H9 (cell line): Measurements from ENCODE around the gene MRPL34. TPM values are rescaled to one million over a fixed set of nuclear protein-coding genes. Genes with fewer than 3 reads are reported as not detected.

Experiments
- DNase-seq: peaks from one replicate; pipeline ENCODE4 v3.0.0-alpha.2; 2017
- H2AFZ ChIP-seq: one replicate; pipeline ENCODE4 v1.6.1; 2013; ENCODE audit warnings: mild to moderate bottlenecking, low read length, control low read depth, moderate library complexity
- H2AK5ac ChIP-seq: 2 replicates; pipeline ENCODE4 v1.6.1; 2013; ENCODE audit warnings: low read length, control low read depth, mixed read lengths; ENCODE audit not compliant: insufficient read length
- H2BK120ac ChIP-seq: one replicate; pipeline ENCODE4 v1.6.1; 2013; ENCODE audit warnings: low read depth, mild to moderate bottlenecking, low read length, control low read depth, inconsistent platforms; ENCODE audit not compliant: poor library complexity, severe bottlenecking
- H2BK12ac ChIP-seq: 2 replicates; pipeline ENCODE4 v1.6.1; 2013; ENCODE audit warnings: low read length, control low read depth, mixed read lengths, low read depth; ENCODE audit not compliant: insufficient read length
- H2BK15ac ChIP-seq: 2 replicates; pipeline ENCODE4 v1.6.1; 2013; ENCODE audit warnings: low read depth, low read length, control low read depth
- H2BK20ac ChIP-seq: one replicate; pipeline ENCODE4 v1.6.1; 2013; ENCODE audit warnings: low read depth, mild to moderate bottlenecking, low read length, control low read depth, inconsistent platforms; ENCODE audit not compliant: poor library complexity, severe bottlenecking
- H2BK5ac ChIP-seq: 2 replicates; pipeline ENCODE4 v1.6.1; 2013; ENCODE audit warnings: low read length, control low read depth, mixed read lengths; ENCODE audit not compliant: insufficient read length
- H3K14ac ChIP-seq: 2 replicates; pipeline ENCODE4 v1.6.1; 2013; ENCODE audit warnings: low read length, control low read depth; ENCODE audit not compliant: insufficient read depth
- H3K18ac ChIP-seq: 2 replicates; pipeline ENCODE4 v1.6.1; 2013; ENCODE audit warnings: low read depth, mild to moderate bottlenecking, mixed read lengths, low read length, control low read depth; ENCODE audit not compliant: insufficient read length
- H3K23ac ChIP-seq: 2 replicates; pipeline ENCODE4 v1.6.1; 2013; ENCODE audit warnings: low read length, control low read depth, mixed read lengths, low read depth; ENCODE audit not compliant: insufficient read length
- H3K23me2 ChIP-seq: 2 replicates; pipeline ENCODE4 v1.6.1; 2013; ENCODE audit warnings: low read depth, mild to moderate bottlenecking, mixed read lengths, low read length, control low read depth; ENCODE audit not compliant: insufficient read length, poor library complexity, severe bottlenecking
- H3K27ac ChIP-seq: 2 replicates; pipeline ENCODE4 v1.5.1; 2013; ENCODE audit warnings: low read length, control low read depth, mixed read lengths, low read depth; ENCODE audit not compliant: insufficient read length
- H3K27me3 ChIP-seq: 2 replicates; pipeline ENCODE4 v1.6.1; 2013; ENCODE audit warnings: low read length, control low read depth, inconsistent platforms; ENCODE audit not compliant: insufficient read depth
- H3K4ac ChIP-seq: 2 replicates; pipeline ENCODE4 v1.6.1; 2013; ENCODE audit warnings: low read depth, mild to moderate bottlenecking, control low read depth, inconsistent platforms, low read length, moderate library complexity
- H3K4me1 ChIP-seq: 2 replicates; pipeline ENCODE4 v1.6.1; 2013; ENCODE audit warnings: low read length, control low read depth, inconsistent platforms; ENCODE audit not compliant: insufficient read depth
- H3K4me2 ChIP-seq: 2 replicates; pipeline ENCODE4 v1.6.1; 2013; ENCODE audit warnings: low read length, control low read depth, mixed read lengths; ENCODE audit not compliant: insufficient read length, insufficient read depth
- H3K56ac ChIP-seq: 2 replicates; pipeline ENCODE4 v1.6.1; 2013; ENCODE audit warnings: low read depth, mild to moderate bottlenecking, mixed read lengths, low read length, control low read depth; ENCODE audit not compliant: insufficient read length
- H3K79me1 ChIP-seq: 2 replicates; pipeline ENCODE4 v1.6.1; 2013; ENCODE audit warnings: low read depth, mild to moderate bottlenecking, moderate library complexity, low read length, control low read depth, inconsistent platforms; ENCODE audit not compliant: insufficient read depth, poor library complexity, severe bottlenecking
- H3K79me2 ChIP-seq: 2 replicates; pipeline ENCODE4 v1.6.1; 2013; ENCODE audit warnings: low read length, control low read depth, inconsistent platforms; ENCODE audit not compliant: insufficient read depth
- H3K9ac ChIP-seq: 2 replicates; pipeline ENCODE4 v1.6.1; 2013; ENCODE audit warnings: low read length, control low read depth, mixed read lengths; ENCODE audit not compliant: insufficient read length; ENCODE audit errors: extremely low read depth
- H3K9me3 ChIP-seq: one replicate; pipeline ENCODE4 v1.6.1; 2013; ENCODE audit warnings: low read depth, low read length, inconsistent platforms; ENCODE audit not compliant: control insufficient read depth
- H3T11ph ChIP-seq: one replicate; pipeline ENCODE4 v1.6.1; 2013; ENCODE audit warnings: mild to moderate bottlenecking, low read length, control low read depth, inconsistent platforms
- H4K20me1 ChIP-seq: one replicate; pipeline ENCODE4 v1.6.1; 2013; ENCODE audit not compliant: control insufficient read depth, insufficient read length, insufficient read depth
- H4K5ac ChIP-seq: 2 replicates; pipeline ENCODE4 v1.6.1; 2013; ENCODE audit warnings: low read depth, mild to moderate bottlenecking, mixed read lengths, low read length, control low read depth; ENCODE audit not compliant: insufficient read length
- H4K8ac ChIP-seq: replicated peaks from 2 replicates; pipeline ENCODE4 v1.6.1; 2013; ENCODE audit warnings: low read length, control low read depth, mixed read lengths, low read depth; ENCODE audit not compliant: insufficient read length
- H4K91ac ChIP-seq: 2 replicates; pipeline ENCODE4 v1.6.1; 2013; ENCODE audit warnings: low read depth, mild to moderate bottlenecking, moderate library complexity, mixed read lengths, low read length, control low read depth; ENCODE audit not compliant: insufficient read length
- H3K27ac Mint-ChIP-seq, 3 experiments: 2 replicates in 2 of 3; 3 replicates in 1 of 3; pipeline ENCODE4 v1.8.0; 2020 to 2021; ENCODE audit warnings: mixed read lengths in 3 of 3, mild to moderate bottlenecking in 1 of 3, moderate library complexity in 1 of 3
- H3K27me3 Mint-ChIP-seq: 2 replicates; pipeline ENCODE4 v1.8.0; 2021; ENCODE audit warnings: low read depth, mild to moderate bottlenecking, moderate library complexity, mixed read lengths
- H3K36me3 Mint-ChIP-seq, 3 experiments: 2 replicates in 2 of 3; 3 replicates in 1 of 3; pipeline ENCODE4 v1.8.0; 2020 to 2021; ENCODE audit warnings: low read depth in 3 of 3, mixed read lengths in 3 of 3; ENCODE audit not compliant: insufficient read depth in 1 of 3
- H3K4me1 Mint-ChIP-seq, 2 experiments: 2 replicates each; pipeline ENCODE4 v1.8.0; 2020; ENCODE audit warnings: mixed read lengths in 2 of 2
- H3K4me3 Mint-ChIP-seq, 2 experiments: 2 replicates in 1 of 2; 3 replicates in 1 of 2; pipeline ENCODE4 v1.8.0; 2020 to 2021; ENCODE audit warnings: mild to moderate bottlenecking in 2 of 2, mixed read lengths in 2 of 2, moderate library complexity in 1 of 2
- H3K9me3 Mint-ChIP-seq, 2 experiments: 2 replicates in 1 of 2; 3 replicates in 1 of 2; pipeline ENCODE4 v1.8.0; 2020; ENCODE audit warnings: mild to moderate bottlenecking in 2 of 2, mixed read lengths in 2 of 2, moderate library complexity in 1 of 2
- WGBS: extraction: QIAGEN DNeasy Blood & Tissue Kit; methylation state at CpG from one replicate; pipeline ENCODE4 v1.1.7; 2013; ENCODE audit warnings: missing lambda C conversion rate, low lambda C conversion rate, mixed read lengths; ENCODE audit not compliant: insufficient read length; ENCODE audit errors: extremely low coverage; 5-methylcytosine and 5-hydroxymethylcytosine counted together
- total RNA-seq: library from RNA; stranded (reverse); gene quantifications from 2 replicates; pipeline ENCODE4 v1.2.1, GENCODE V29; 2021
- TF ChIP-seq, protein P1 (sequence below): fragments of 200-600 bp; sonication (generic); conservative IDR thresholded peaks from 3 replicates; pipeline ENCODE4 v1.8.0; 2021; ENCODE audit warnings: antibody characterized with exemption, mild to moderate bottlenecking

Gene MRPL34
- total RNA-seq, 1 experiment from 2014 or later = 84.6 TPM

DNA sequence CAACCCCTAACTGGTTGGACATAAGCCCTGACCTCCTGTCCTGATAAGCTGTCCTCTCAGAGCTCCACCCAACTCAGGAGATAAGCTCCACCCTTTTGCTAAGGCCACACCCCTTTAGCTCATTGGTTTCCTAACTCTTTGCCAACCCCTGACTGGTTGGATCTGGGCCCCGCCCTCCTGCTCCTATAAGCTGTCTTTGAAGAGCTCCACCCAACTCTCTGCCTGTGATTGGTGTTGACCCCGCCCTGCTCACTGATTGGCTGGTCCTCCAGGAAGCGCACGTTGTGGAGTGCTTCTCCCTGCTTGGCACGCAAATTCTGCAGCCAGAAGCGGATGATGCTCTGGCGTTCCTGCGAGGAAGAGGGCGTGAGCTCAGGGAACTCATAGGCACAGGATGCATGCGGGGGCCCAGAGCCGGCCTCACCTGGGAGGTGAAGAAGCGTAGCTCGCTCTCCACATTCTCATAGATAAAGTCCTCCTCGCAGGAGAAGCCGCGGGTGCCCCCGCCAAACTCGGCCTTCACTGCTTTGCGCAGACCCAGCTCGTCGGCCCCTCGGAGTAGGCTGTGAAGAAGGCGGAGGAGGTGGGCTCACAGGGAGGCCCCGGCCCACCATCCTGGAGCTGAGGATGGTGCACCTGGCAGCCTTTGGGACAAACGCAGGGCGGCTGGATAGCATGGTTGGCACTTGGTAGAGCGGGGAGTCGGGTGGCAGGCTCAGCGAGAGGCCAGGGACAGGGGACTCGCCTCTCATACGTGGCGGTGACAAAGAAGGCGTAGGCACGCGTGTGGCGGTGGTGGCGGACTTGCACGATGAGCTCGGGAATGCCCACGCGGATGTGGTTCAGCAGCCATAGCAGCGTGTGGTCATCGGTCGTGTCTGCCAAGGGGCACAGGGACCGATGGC, 27.3 kb downstream of the MRPL34 start:
- H3K36me3 Mint-ChIP-seq = peaks cover 11 to 29% (median 23%) of the 10 kb centered on the region in 3 experiments
- peak overlapping the region; percentile 14 to 61 (median 55); a peak in 1 of 7 replicates for H3K27ac Mint-ChIP-seq
- H3K27me3 Mint-ChIP-seq = peaks cover 6% of the 10 kb centered on the region
- Histone ChIP-seq H4K20me1 (no peaks in the 10 kb centered on the region), H3K23ac (no peak overlapping the region), H3K27me3 (no peaks in the 10 kb centered on the region), H4K8ac (no peak overlapping the region), H4K91ac (no peak overlapping the region), H3K4ac (no peak overlapping the region), H3K4me2 (peak overlapping the region; percentile 74), H3K23me2 (peaks cover 18% of the 10 kb centered on the region), H3K18ac (no peak overlapping the region), H3K79me2 (no peaks in the 10 kb centered on the region), H4K5ac (no peak overlapping the region), H3K79me1 (no peaks in the 10 kb centered on the region), H3K4me1 (no peaks in the 10 kb centered on the region), H2BK15ac (no peak overlapping the region), H2BK120ac (no peak overlapping the region), H3K27ac (no peak overlapping the region), H3T11ph (no peak overlapping the region), H3K9ac (no peak overlapping the region), H2BK12ac (no peak overlapping the region), H2BK5ac (no peak overlapping the region), H2AK5ac (no peak overlapping the region), H3K56ac (no peak overlapping the region), H3K14ac (no peak overlapping the region), H3K9me3 (no peaks in the 10 kb centered on the region), H2BK20ac (no peak overlapping the region), H2AFZ (no peak overlapping the region)
- TF ChIP-seq, protein P1, sequence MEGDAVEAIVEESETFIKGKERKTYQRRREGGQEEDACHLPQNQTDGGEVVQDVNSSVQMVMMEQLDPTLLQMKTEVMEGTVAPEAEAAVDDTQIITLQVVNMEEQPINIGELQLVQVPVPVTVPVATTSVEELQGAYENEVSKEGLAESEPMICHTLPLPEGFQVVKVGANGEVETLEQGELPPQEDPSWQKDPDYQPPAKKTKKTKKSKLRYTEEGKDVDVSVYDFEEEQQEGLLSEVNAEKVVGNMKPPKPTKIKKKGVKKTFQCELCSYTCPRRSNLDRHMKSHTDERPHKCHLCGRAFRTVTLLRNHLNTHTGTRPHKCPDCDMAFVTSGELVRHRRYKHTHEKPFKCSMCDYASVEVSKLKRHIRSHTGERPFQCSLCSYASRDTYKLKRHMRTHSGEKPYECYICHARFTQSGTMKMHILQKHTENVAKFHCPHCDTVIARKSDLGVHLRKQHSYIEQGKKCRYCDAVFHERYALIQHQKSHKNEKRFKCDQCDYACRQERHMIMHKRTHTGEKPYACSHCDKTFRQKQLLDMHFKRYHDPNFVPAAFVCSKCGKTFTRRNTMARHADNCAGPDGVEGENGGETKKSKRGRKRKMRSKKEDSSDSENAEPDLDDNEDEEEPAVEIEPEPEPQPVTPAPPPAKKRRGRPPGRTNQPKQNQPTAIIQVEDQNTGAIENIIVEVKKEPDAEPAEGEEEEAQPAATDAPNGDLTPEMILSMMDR = no peak
- no CpG with 5 or more reads among the region's 45 CpGs for WGBS
- H3K9me3 Mint-ChIP-seq = no peaks in the 10 kb centered on the region; a peak in 1 of 5 replicates
- DNase-seq = peak; percentile 92
- H3K4me3 Mint-ChIP-seq = peak overlapping the region; percentile 37 to 75
- peaks cover 14 to 30% of the 10 kb centered on the region in 2 experiments for H3K4me1 Mint-ChIP-seq
